Sigmoid colon (tissue), 4 donors: Measurements from ENCODE around the gene IL17RA.

Experiments used
- EP300 ChIP-seq, 4 donors: sonication (generic); formaldehyde crosslinking; IDR thresholded peaks; one replicate each; pipeline ENCODE4 v1.6.1; 2017; ENCODE audit warnings: antibody characterized with exemption in 4 of 4
- TF ChIP-seq, protein P1 (sequence below), 4 experiments: fragments of 450-650 bp in 3 of 4; fragments of 200-600 bp in 1 of 4; IDR thresholded peaks; one replicate each; pipeline ENCODE4 v1.5.1; 2016 to 2019; ENCODE audit warnings: antibody characterized with exemption in 4 of 4, mild to moderate bottlenecking in 3 of 4, moderate library complexity in 2 of 4

DNA sequence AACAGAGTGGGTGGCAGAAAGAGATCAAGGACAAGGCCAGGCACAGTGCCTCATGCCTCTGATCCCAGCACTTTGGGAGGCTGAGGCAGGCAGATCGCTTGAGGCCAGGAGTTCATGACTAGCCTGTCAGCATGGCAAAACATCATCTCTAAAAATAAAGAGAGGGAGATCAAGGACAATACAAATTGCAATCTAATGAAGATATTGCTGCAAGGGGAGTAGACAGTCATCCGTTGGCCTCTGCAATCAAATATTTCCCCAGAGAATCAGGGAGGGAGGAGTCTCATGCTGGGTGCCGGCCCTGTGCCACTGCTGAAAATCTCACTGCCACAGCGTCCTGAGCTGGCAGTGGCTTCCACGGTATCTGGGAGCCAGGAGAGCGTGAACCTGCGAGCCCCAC is 19.4 kb upstream of the IL17RA start:
- TF ChIP-seq, protein P1, sequence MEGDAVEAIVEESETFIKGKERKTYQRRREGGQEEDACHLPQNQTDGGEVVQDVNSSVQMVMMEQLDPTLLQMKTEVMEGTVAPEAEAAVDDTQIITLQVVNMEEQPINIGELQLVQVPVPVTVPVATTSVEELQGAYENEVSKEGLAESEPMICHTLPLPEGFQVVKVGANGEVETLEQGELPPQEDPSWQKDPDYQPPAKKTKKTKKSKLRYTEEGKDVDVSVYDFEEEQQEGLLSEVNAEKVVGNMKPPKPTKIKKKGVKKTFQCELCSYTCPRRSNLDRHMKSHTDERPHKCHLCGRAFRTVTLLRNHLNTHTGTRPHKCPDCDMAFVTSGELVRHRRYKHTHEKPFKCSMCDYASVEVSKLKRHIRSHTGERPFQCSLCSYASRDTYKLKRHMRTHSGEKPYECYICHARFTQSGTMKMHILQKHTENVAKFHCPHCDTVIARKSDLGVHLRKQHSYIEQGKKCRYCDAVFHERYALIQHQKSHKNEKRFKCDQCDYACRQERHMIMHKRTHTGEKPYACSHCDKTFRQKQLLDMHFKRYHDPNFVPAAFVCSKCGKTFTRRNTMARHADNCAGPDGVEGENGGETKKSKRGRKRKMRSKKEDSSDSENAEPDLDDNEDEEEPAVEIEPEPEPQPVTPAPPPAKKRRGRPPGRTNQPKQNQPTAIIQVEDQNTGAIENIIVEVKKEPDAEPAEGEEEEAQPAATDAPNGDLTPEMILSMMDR (IDR thresholded peaks at IDR 0.05) = no peak
- TF ChIP-seq EP300 (IDR thresholded peaks at IDR 0.05) = no peak
